HL-60 (cell line): ENCODE measurements around the gene SCN4A.

Experiments used
- CTCF ChIP-seq: IDR thresholded peaks from one replicate; pipeline ENCODE4 v1.5.1; 2011; ENCODE audit warnings: low read length, control low read depth, inconsistent platforms; ENCODE audit not compliant: insufficient read depth
- GABPA ChIP-seq: IDR thresholded peaks from 2 replicates; pipeline ENCODE4 v1.6.1; 2012; ENCODE audit warnings: low read depth
- POLR2AphosphoS5 ChIP-seq: IDR thresholded peaks from 2 replicates; pipeline ENCODE4 v1.6.1; 2012; ENCODE audit warnings: low read depth
- REST ChIP-seq: IDR thresholded peaks from 2 replicates; pipeline ENCODE4 v1.6.1; 2012; ENCODE audit warnings: low read depth; ENCODE audit not compliant: insufficient replicate concordance

- TF ChIP-seq CTCF (no peak), REST (no peak), POLR2AphosphoS5 (no peak), GABPA (no peak)
Measured at GRCh38 chr17:63928966-63929695, 43.6 kb downstream of the SCN4A start.
